Right renal pelvis (tissue), 4 donors: ENCODE results near the gene LHB. TPM values are rescaled to one million over a fixed set of nuclear protein-coding genes. Genes with fewer than 3 reads are reported as not detected.
"Not testable (repeated sequence)": the region's sequence is repeated elsewhere in the genome, so short reads cannot be mapped to it uniquely, and the experiment has no call there.

ENCODE experiments used
- DNase-seq, 4 donors: peaks; one replicate each; pipeline ENCODE4 v3.0.0-alpha.2; 2013; ENCODE audit warnings: low read depth in 4 of 4, low spot score in 3 of 4, missing footprints in 1 of 4
- polyA plus RNA-seq, 4 donors: library from polyadenylated mRNA; unstranded; fragments of 120-200 nt; gene quantifications; one replicate each; pipeline ENCODE4 v1.2.1, GENCODE V29; 2013; ENCODE audit not compliant: insufficient read length in 4 of 4

LHB gene
- polyA plus RNA-seq, 4 donors = 0.26 TPM; not detected in 3

GRCh38 chr19:49038557-49039276 is 21.8 kb upstream of the LHB start:
- not testable (repeated sequence) for DNase-seq

GRCh38 chr19:49038111-49038510 is 21.2 kb upstream of the LHB start:
- DNase-seq = not testable (repeated sequence)

- DNase-seq = not testable (repeated sequence)
Measured at GRCh38 chr19:49036815-49037214, 19.9 kb upstream of the LHB start, which contains the start of gene CGB1. TSS of gene CGB1 (minus strand) at chr19:49036895. CDS start at chr19:49036711, 184 bp downstream.

GRCh38 chr19:49031642-49032301 is 14.9 kb upstream of the LHB start, which contains the start of gene CGB2:
TSS of gene CGB2 (plus strand) at chr19:49031890. CDS start at chr19:49032096, 206 bp downstream.
- DNase-seq = not testable (repeated sequence)

- DNase-seq = not testable (repeated sequence)
Measured at GRCh38 chr19:49030323-49030722, 13.4 kb upstream of the LHB start.

GRCh38 chr19:49029749-49030148 is 12.9 kb upstream of the LHB start:
- not testable (repeated sequence) for DNase-seq

- DNase-seq = not testable (repeated sequence)
Measured at GRCh38 chr19:49028686-49029085, 11.8 kb upstream of the LHB start.

GRCh38 chr19:49025599-49025998 is 8.7 kb upstream of the LHB start:
- not testable (repeated sequence) for DNase-seq

- DNase-seq = not testable (repeated sequence)
Measured at GRCh38 chr19:49025088-49025487, 8.2 kb upstream of the LHB start.

- DNase-seq = not testable (repeated sequence)
Measured at GRCh38 chr19:49024233-49024632, 7.3 kb upstream of the LHB start, which contains the start of gene CGB3. TSS of gene CGB3 (minus strand) at chr19:49024333. CDS start at chr19:49023971, 362 bp downstream.

GRCh38 chr19:49022116-49022515 is 5.2 kb upstream of the LHB start:
- no peak for DNase-seq

- no peak for DNase-seq
Measured at GRCh38 chr19:49020931-49021895, 4.3 kb upstream of the LHB start.

- DNase-seq = no peak
Measured at GRCh38 chr19:49020342-49020741, 3.5 kb upstream of the LHB start.

- peak in 1 of 4 donors; percentile 18 for DNase-seq
Measured at GRCh38 chr19:49019242-49019932, 2.5 kb upstream of the LHB start.

- not testable (repeated sequence) for DNase-seq
Measured at GRCh38 chr19:49018388-49019241, 1.7 kb upstream of the LHB start.

- DNase-seq = peak in 1 of 4 donors; percentile 30
Measured at GRCh38 chr19:49017666-49018351, 918 bp upstream of the LHB start.

- no peak for DNase-seq
Measured at GRCh38 chr19:49016067-49016839, 638 bp downstream of the LHB start.

GRCh38 chr19:49014870-49015255 is 2.0 kb downstream of the LHB start:
- no peak for DNase-seq
